Lower leg skin (tissue), 3 donors: ENCODE data around the gene SRPK1.

Experiments used
- POLR2A ChIP-seq, 2 donors: fragments of 450-650 bp; IDR thresholded peaks; one replicate each; pipeline ENCODE4 v1.6.1; 2016 to 2017; ENCODE audit warnings: antibody characterized with exemption in 2 of 2, mild to moderate bottlenecking in 1 of 2, moderate library complexity in 1 of 2
- TF ChIP-seq, protein P1 (sequence below), 3 donors: fragments of 450-650 bp; IDR thresholded peaks; one replicate each; pipeline ENCODE4 v1.5.1; 2016; ENCODE audit warnings: antibody characterized with exemption in 3 of 3, mild to moderate bottlenecking in 3 of 3, moderate library complexity in 2 of 3

DNA sequence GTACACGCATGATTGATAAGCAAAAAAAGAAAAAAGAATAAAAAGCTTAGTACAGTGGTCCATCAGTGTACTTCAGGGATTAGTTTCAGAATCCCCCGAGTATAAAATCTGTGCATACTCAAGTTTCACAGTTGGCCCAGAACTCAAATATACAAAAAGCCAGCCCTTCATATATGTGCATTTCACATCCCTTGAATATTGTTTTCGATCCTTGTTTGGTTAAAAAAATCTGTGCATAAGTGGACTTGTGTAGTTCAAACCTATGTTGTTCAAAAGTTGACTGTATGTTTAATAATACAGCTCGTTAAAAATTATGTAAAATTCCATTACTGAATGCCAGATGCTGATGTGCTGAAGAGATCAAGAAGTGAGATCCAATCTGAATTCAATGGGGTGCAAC lies 61.5 kb downstream of the SRPK1 start:
- TF ChIP-seq, protein P1, sequence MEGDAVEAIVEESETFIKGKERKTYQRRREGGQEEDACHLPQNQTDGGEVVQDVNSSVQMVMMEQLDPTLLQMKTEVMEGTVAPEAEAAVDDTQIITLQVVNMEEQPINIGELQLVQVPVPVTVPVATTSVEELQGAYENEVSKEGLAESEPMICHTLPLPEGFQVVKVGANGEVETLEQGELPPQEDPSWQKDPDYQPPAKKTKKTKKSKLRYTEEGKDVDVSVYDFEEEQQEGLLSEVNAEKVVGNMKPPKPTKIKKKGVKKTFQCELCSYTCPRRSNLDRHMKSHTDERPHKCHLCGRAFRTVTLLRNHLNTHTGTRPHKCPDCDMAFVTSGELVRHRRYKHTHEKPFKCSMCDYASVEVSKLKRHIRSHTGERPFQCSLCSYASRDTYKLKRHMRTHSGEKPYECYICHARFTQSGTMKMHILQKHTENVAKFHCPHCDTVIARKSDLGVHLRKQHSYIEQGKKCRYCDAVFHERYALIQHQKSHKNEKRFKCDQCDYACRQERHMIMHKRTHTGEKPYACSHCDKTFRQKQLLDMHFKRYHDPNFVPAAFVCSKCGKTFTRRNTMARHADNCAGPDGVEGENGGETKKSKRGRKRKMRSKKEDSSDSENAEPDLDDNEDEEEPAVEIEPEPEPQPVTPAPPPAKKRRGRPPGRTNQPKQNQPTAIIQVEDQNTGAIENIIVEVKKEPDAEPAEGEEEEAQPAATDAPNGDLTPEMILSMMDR (IDR thresholded peaks at IDR 0.05), result no peak
- TF ChIP-seq POLR2A (IDR thresholded peaks at IDR 0.05), result no peak
